HG03442 (cell line): ENCODE measurements around the gene RBM34.
"Not testable (repeated sequence)": the region's sequence is repeated elsewhere in the genome, so short reads cannot be mapped to it uniquely, and the experiment has no call there.

Source experiments
- ATAC-seq: cut with Tn5 transposase; IDR thresholded peaks from one replicate; pipeline ENCODE4 v1.9.1; 2021; ENCODE audit warnings: mild to moderate bottlenecking, moderate library complexity; ENCODE audit not compliant: unreplicated experiment

RBM34 gene

DNA sequence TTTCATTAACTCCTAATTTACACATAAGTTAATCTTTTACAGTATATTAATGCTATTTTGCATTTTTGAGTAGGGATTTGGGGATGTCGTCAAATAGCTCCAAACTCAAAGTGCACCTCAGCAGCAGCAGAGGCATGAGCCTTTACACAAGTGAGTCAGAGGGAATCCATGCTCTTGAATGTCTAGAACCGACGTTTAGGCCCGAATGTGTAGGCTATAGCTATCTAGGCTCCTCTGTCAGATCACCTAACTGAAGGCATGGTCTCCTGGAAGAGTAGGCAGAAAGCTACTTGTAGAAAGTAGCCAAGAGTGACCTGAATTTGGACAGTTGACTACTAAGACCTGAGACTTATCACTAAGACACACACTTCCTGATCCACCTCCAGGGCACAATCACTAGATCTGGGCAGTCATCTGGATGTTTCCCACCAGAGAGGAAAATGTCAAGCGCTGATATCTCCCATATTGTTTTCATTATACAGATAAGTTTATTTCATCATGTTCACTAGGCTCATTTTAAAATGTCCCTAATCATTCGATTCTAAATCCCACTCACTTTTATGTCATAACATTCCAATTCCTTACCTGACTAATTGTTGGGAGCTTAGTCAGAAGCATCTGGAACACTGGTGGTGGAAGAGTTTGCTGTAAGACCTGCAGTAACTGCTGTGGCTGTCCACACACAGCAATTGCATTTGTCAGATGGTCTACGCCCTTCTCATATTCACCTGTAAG, 47.7 kb downstream of the RBM34 start:
- ATAC-seq, result no peak

DNA sequence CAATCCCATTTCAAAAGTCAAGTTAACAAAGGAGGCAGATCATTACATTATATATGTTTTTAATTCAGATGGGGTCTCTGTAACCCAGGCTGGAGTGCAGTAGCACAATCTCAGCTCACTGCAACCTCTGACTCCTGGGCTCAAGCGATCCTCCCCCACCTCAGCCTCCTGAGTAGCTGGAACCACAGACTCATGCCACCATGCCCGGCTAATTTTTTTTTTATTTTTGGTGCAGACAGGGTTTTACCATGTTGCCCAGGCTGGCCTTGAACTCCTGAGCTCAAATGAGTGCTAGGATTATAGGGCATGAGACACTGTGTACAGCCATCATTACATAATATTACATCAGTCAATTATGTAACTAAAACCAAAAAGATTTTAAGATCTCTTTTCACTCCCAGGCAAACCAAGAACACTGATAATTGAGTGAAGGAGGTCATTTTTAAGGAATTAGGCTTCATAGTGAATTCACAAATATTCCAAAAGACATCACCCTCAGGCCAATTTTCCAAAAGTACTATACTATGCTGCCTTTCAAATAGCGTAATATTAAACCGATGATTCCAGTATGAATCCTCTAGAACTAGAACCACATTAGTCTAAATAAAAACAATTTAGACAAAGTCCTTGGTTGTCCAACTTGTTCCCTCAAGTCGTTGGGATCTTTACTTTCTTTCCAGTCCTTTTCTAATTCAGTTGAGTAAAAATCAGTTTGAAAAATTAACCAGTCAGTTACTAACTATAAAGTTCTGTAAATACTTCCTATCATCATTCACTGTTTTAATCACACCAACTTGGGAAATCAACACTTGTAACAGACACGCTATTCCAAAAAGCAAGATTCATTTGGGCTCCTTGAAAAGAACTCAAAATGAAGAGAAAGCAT, 48.5 kb downstream of the RBM34 start:
- no peak for ATAC-seq

DNA sequence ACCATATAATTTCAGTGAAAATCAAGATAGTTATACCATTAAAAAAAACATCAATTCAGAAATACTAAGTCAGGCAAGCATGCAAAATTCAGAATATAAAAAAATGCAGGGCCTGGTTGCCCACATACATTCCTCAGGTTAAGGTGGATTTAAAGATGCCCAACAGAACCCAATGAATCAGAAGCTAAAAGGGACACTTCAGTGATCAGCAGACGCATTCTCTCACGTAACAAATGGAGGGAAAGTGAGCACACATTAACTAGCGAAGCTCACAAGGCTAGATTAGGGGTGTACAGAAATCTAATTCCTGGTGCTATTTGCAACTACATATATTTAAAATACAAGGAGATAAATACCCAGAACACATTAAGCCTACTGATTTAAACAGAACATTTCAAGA, 49.9 kb downstream of the RBM34 start:
- ATAC-seq, result no peak

DNA sequence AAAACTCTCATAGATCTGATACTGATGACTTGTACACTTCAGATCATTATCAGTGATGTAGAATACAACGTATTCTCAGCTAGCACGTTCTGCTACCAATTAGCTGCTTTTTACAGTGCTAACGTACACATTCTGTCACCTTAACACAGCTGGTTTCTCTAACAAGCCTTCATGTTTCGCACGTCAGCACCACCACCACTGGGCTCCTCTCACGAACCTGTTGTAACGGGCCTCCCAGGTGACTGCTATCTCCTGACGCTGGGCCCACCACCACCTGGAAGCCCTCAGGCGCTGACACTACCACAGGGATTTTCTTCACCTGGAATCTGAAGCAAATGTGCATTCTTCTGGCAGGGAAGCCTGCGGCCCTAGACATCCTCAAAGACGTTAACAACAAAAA, 52.2 kb downstream of the RBM34 start:
- ATAC-seq, result no peak

DNA sequence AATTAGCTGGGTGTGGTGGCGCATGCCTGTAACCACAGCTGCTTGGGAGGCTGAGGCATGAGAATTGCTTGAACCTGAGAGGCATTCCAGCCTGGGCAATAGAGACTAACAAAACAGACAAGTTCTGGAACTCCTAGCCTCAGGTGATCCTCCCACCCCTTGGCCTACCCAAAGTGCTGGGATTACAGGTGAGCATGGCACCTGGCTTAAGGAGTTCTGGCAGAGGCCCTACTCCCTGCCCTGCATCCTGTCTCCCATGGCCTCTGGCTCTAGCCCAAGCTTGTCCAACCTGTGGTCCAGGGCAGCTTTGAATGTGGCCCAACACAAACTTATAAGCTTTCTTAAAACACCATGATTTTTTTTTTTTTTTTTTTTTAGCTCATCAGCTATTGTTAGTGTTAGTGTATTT, 52.9 kb downstream of the RBM34 start:
- ATAC-seq, result no peak

DNA sequence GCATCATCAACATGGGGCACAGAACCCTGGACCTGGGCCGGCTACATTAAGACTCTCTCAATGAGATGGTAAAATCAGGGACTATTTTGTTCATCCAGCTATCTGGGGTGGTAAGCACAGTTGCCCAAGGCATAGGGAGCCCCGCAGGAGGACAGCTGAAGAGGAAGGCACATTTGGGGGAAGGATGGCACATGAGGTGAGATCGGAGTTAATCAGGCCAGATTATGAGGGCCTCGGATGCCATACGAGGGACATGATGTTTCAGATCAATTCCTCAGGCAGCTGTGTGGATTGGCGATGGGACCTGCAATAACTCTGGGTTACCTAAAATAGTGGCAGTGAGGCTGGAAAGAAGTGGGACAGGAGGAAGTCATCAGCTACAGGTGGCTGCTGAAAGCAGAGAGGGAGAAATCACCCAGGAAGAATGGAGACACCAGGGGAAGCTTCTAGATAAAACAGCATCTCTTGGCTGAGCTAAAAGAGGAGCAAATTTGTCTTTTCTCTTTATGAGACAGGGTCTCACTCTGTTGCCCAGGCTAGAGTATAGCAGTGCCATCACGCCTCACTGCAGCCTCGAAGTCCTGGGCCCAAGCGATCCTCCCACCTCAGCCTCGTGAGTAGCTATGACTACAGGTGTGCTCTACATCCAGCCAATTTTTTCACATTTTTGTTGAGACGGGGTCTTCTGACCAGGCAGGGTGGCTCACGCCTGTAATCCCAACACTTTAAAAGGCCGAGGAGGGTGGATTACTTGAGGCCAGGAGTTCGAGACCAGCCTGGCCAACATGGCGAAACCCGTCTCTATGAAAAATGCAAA, 53.5 kb downstream of the RBM34 start:
- ATAC-seq, result no peak

DNA sequence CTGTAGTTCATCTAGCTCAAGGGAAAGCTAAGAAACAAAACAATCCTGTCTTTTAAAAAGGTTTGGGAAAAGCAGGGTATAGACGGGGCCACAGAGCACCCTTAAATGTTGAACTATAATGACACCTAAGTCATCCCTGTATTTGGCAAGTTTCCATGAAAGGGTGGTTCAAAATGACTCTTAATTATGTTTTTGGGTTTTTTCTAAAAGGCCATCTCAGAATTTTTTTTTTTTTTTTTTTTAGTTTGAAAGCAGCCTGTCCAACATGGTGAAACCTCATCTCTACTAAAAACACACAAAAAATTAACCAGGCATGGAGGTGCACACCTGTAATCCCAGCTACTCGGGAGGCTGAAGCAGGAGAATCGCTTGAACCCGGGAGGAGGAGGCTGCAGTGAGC, 54.6 kb downstream of the RBM34 start:
- ATAC-seq, result no peak

DNA sequence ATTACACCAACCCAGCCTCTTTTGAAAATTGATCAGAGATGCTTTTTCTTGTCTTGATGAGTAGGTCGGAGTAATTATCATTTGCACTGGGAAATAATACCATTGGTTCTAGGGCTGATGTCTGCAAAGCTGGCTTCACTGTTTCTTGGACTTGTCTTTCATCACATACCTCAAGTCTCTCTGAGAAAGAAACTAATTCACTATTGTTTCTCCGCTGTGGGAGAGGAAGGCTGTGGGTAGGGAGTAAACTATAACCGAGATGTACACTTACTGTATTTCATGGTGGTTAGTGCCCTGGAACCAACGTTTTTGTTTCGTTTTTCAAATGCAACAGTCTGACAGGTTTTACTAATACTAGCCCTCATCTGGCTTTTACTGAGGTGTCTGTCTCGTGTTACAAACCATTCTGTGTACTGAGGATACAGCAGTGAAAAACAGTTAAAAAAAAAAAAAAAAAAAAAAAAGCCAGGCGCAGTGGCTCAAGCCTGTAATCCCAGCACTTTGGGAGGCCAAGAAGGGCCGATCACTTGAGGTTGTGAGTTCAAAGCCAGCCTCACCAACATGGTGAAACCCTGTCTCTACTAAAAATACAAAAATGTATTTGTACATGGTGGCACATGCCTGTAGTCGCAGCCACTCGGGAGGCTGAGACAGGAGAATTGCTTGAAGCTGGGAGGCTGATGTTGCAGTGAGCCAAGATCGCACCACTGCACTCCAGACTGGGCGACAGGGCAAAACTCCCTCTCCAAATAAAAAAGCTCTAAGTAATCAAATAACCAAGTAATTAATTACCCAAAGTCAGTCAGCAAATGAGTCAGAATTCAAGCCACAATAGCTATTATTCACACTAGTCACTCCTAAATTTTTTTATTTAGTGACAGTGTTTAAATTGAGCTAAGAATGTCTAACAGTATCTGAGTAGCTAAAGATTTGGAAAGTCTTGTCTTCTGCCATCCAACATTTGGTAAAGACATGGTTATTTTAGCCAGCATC, 55.7 kb downstream of the RBM34 start:
- peak; percentile 83 for ATAC-seq

DNA sequence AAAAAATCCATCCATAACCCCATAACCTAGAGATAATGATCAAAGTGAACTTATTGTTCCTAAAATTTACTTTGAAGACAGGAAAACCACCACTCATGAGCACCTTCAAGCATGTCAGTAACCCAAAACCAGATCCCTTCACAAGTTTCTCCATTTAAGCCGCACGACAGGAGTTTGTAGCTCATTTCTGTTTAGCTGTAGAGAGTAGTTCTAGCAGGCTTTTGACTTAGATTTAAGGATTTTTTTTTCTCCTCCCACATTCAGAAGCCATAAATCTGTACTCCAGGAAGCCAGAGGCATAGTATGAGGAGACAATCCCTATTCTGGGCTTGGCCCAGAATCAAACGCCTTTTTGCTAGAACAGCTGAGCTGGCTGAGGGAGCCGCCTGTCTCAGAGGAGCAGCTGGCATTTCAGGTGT, 58.0 kb downstream of the RBM34 start:
- no peak for ATAC-seq

DNA sequence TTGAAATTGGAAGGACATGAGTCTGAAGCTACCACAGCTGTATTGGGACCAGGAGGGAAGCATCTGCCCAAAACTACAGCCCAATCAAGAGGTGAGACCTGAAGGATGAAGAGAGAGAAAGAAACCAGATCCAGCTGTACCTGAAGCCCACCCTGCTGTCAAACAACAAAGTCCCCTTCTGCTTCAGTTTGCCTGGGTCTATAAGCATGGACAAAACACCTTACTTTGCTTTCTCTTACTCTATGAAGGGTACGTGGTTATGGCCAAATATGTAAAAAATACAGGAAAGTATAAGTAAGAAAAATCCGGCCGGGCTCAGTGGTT, 58.8 kb downstream of the RBM34 start:
- no peak for ATAC-seq

DNA sequence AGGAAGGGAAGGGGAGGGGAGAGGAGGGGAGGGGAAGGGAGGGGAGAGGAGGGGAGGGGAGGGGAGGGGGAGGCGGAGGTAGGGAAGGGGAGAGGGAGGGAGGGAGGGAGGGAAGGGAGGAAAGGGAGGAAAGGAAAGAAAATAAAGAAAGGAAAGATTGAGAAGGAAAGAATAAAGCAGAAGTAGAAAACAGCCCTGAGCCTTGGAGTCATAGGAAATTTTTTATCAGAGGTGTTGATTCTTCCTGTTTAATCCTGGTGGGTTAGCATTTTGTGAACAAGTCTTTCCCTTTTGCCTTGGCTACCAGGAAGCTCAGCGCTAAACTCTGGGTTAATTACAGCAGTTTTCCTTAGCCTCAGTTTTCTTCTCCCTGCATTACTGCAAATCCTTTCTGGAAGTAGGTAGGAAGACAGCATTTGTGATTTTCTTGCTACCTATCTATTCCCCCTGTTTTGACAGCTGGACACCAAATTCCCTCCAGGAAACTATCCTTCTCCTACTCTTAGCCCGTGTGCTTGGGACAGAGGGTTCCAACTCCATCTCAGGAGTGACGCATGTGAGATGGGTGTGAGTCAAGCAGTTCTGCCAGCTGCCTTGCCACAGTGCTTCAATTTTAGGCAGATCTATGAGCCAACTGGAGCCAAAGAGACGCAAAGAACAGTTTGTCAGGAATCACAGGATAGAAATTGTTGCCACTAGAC, 59.3 kb downstream of the RBM34 start:
- ATAC-seq, result no peak

DNA sequence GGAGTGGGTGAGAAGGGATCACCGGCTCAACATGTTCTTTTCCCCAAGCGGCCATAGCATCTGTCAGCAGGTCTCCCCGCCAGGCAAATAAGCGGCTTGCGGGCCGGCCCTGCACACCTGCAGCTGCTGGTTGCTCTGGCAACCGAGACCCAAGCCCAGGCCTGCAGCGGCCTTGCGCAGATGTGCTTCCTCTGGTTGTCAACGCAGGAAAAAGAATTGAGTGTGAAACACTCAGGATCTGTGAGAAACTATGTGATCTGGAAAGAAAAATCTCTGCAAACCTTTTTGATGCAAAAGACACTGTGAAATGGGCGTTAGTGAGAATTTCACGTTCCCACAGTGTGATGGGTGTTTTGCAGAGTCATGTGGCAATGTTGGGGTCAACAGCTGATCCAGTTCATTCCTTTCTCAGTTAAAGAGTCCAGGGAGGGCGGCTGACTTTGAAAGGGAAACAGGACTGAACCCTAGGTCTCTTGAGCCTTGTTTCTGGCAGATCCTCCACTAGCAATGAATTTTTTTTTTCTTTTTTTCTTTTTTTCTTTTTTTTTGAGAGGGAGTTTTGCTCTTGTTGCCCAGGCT, 60.8 kb downstream of the RBM34 start:
- no peak for ATAC-seq

DNA sequence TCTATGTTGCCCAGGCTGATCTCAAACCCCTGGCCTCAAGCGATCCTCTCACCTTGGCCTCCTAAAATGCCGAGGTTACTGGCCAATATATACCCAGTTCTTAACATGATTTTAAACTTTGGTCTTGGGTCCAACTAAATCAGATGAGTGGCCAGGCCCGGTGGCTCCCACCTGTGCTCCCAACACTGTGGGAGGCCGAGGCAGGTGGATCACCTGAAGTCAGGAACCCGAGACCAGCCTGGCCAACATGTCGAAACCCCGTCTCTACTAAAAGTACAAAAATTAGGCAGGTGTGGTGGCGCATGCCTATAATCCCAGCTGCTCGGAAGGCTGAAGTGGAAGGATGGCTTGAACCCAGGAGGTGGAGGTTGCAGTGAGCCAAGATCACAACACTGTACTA, 62.1 kb downstream of the RBM34 start:
- ATAC-seq, result no peak

DNA sequence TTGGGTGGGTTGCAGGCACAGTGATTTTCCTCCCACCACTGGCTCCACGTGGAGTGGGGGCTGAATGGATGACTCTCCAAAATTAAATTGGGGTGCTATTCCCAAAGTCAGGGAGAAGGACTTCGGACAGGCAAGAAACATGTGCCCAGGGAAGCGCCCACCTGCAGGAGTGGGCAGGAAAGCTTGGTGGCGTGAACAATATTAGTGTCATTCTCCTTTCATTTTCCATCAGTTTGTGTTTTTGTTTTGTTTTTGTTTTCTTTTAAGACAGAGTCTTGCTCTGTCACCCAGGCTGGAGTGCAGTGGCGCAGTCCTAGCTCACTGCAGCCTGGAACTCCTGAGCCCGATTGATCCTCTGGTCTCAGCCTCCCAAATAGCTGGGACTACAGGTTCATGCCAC, 62.5 kb downstream of the RBM34 start:
- no peak for ATAC-seq

DNA sequence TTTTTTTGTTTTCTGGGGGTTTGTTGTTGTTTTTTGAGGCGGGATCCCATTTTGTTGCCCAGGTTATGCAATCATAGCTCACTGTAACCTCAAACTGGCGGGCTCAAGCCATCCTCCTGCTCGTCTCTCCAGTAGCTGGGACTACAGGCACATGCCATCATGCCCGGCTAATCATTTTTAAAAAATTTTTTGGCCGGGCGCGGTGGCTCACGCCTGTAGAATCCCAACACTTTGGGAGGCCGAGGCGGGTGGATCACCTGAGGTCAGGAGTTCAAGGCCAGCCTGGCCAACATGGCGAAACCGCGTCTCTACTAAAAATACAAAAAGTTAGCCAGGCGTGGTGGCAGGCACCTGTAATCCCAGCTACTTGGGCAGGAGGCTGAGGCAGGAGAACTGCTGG, 63.5 kb downstream of the RBM34 start:
- ATAC-seq, result not testable (repeated sequence)

DNA sequence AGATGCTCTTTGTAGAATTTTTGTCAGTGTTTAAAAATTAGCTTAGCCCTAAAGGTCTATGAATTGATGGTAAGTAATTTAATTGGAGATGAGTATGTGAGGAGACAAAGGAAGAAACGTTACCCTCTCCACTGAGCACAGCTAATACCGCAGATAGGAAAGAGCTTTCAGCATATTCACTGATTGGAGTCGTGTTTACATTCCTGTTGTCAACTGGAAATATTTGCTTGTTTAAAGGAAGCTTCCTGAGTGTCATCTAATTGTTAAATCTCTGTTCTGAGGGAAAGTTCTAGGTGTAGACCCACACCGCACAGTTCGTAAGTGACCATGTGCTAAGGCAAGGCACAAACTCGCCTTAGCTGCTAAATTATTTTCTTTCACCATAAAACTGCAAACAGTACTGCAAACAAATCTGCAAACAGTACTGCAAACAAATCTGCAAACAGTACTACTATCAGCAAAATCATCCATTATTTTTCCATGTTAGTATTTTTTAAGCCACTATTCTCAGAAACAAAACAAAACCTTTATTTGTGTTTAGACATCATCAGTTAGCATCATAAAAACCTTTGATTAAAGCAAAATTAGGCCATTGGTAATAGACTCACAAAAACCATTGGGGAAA, 65.0 kb downstream of the RBM34 start:
- no peak for ATAC-seq

DNA sequence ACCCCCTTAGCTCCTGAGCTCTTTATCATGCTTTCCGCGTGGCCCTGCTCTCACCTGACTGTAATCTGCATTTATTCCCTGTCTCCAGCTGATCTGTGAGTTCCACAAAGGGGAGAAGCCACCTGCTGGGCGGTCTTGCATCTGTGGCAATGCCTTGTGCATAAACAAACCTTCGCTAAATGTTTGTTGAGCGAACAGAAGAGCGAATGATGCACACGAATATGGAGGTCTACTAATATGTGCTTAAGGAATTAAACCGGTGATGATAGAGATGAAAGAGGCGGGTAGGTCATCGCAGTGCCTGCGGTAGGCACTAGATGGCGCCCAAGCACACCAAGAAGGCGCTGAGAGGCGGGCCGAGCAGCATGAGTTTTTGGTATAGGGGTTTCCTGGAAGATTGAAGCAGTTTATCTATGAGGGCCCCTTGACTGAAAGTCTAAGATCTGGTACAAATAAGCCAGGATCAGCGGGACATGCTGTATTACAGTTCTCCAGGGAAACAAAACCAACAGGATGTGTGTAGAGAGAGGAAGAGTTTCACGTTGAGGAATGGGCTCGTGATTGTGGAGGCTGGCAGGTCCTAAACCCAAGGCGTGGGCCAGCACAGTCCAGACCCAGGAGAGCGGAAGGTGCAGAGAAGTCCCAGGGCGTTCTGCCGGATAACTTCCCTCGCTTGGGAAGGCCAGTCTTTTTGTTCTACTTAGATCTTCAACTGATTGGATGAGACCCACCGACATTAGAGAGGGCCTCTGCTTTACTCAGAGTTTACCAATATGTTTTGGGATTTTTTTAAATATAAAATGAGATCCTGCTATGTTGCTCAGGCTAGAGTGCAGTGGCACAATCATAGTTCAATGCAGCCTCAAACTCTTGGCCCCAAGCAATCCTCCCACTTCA, 67.1 kb downstream of the RBM34 start:
- ATAC-seq, result peak; percentile 69
